DOHH2 (cell line): ENCODE measurements around the gene INPP5F.

Experiments
- H3F3A ChIP-seq: fragments of 200-600 bp; sonication (generic), shearing (Covaris generic); 2 replicates; pipeline ENCODE4 v1.6.0; 2016; ENCODE audit warnings: antibody characterized with exemption, mild to moderate bottlenecking; ENCODE audit not compliant: control insufficient read depth, insufficient read depth
- H3K27ac ChIP-seq: fragments of 200-600 bp; sonication (generic); 2 replicates; pipeline ENCODE4 v1.5.1; 2014; ENCODE audit warnings: low read depth, mild to moderate bottlenecking, low read length, moderate library complexity
- H3K27me3 ChIP-seq: fragments of 200-600 bp; sonication (generic); 2 replicates; pipeline ENCODE4 v1.6.1; 2014; ENCODE audit warnings: mild to moderate bottlenecking, low read length, mixed read lengths; ENCODE audit not compliant: control insufficient read depth
- H3K36me3 ChIP-seq: fragments of 200-600 bp; sonication (generic); 2 replicates; pipeline ENCODE4 v1.6.1; 2014; ENCODE audit warnings: mild to moderate bottlenecking, low read length, moderate library complexity, mixed read lengths; ENCODE audit not compliant: control insufficient read depth
- H3K4me1 ChIP-seq: fragments of 200-600 bp; sonication (generic); 2 replicates; pipeline ENCODE4 v1.6.1; 2014; ENCODE audit warnings: mild to moderate bottlenecking, low read length, mixed read lengths; ENCODE audit not compliant: control insufficient read depth
- H3K4me2 ChIP-seq: fragments of 200-600 bp; sonication (generic); 2 replicates; pipeline ENCODE4 v1.6.0; 2014; ENCODE audit warnings: mild to moderate bottlenecking, low read length, moderate library complexity
- H3K4me3 ChIP-seq: fragments of 200-600 bp; sonication (generic); 2 replicates; pipeline ENCODE4 v1.5.1; 2014; ENCODE audit warnings: mild to moderate bottlenecking, low read length, mixed read lengths
- H3K79me2 ChIP-seq: fragments of 200-600 bp; sonication (generic); 2 replicates; pipeline ENCODE4 v1.6.1; 2014; ENCODE audit warnings: mild to moderate bottlenecking, low read length, mixed read lengths; ENCODE audit not compliant: control insufficient read depth
- H3K9me2 ChIP-seq: fragments of 200-600 bp; sonication (generic); replicated peaks from 2 replicates; pipeline ENCODE4 v1.6.1; 2014; ENCODE audit warnings: mild to moderate bottlenecking, low read length, mixed read lengths; ENCODE audit not compliant: control insufficient read depth
- H3K9me3 ChIP-seq: fragments of 200-600 bp; sonication (generic); 2 replicates; pipeline ENCODE4 v1.6.1; 2014; ENCODE audit warnings: antibody characterized with exemption, low read length, mixed read lengths; ENCODE audit not compliant: control insufficient read depth, insufficient read depth
- H4K20me1 ChIP-seq: fragments of 200-600 bp; sonication (generic); 2 replicates; pipeline ENCODE4 v1.6.0; 2014; ENCODE audit warnings: low read depth, mild to moderate bottlenecking, antibody characterized with exemption, low read length, moderate library complexity; ENCODE audit not compliant: control insufficient read depth, insufficient read depth
- CTCF ChIP-seq: fragments of 200-600 bp; sonication (generic); IDR thresholded peaks from one replicate; pipeline ENCODE4 v1.5.1; 2014; ENCODE audit warnings: antibody characterized with exemption, mild to moderate bottlenecking, low read depth, low read length; ENCODE audit not compliant: poor library complexity, severe bottlenecking
- EZH2phosphoT487 ChIP-seq: fragments of 200-600 bp; sonication (generic); IDR thresholded peaks from 2 replicates; pipeline ENCODE4 v1.6.1; 2017; ENCODE audit warnings: borderline replicate concordance, mild to moderate bottlenecking, antibody characterized with exemption, low read length, moderate library complexity, mixed read lengths

The INPP5F gene

GRCh38 chr10:119806334-119807130 lies 80.7 kb downstream of the INPP5F start:
- no peaks in the 10 kb centered on the region for H3K4me1 ChIP-seq
- H3K4me2 ChIP-seq: no peak overlapping the region
- H3K9me2 ChIP-seq: no peaks in the 10 kb centered on the region
- H3K36me3 ChIP-seq: 0 out of 2 replicates have a peak, but pooled peaks cover 3% of the 10 kb centered on the region
- no peaks in the 10 kb centered on the region for H4K20me1 ChIP-seq
- H3K79me2 ChIP-seq: no peaks in the 10 kb centered on the region
- H3K9me3 ChIP-seq: no peaks in the 10 kb centered on the region
- TF ChIP-seq EZH2phosphoT487 (no peak), CTCF (no peak)
- no peak overlapping the region for H3K27ac ChIP-seq
- no peak overlapping the region for H3K4me3 ChIP-seq
- no peaks in the 10 kb centered on the region for H3F3A ChIP-seq
- no peaks in the 10 kb centered on the region for H3K27me3 ChIP-seq

- TF ChIP-seq EZH2phosphoT487 (no peak), CTCF (no peak)
- 0 out of 2 replicates have a peak, but pooled peaks cover 3% of the 10 kb centered on the region for H3K36me3 ChIP-seq
- no peaks in the 10 kb centered on the region for H3K9me2 ChIP-seq
- no peak overlapping the region for H3K27ac ChIP-seq
- H3K79me2 ChIP-seq: no peaks in the 10 kb centered on the region
- no peak overlapping the region for H3K4me2 ChIP-seq
- no peaks in the 10 kb centered on the region for H3K27me3 ChIP-seq
- H3K9me3 ChIP-seq: no peaks in the 10 kb centered on the region
- H3K4me3 ChIP-seq: no peak overlapping the region
- H4K20me1 ChIP-seq: no peaks in the 10 kb centered on the region
- H3F3A ChIP-seq: no peaks in the 10 kb centered on the region
- H3K4me1 ChIP-seq: peaks cover 11% of the 10 kb centered on the region
Measured at GRCh38 chr10:119807960-119808697, 82.3 kb downstream of the INPP5F start.

GRCh38 chr10:119811122-119811521 lies 85.3 kb downstream of the INPP5F start:
- H3K79me2 ChIP-seq: no peaks in the 10 kb centered on the region
- no peak overlapping the region for H3K4me3 ChIP-seq
- no peak for TF ChIP-seq CTCF
- TF ChIP-seq EZH2phosphoT487: no peak
- H3K27ac ChIP-seq: no peak overlapping the region
- no peaks in the 10 kb centered on the region for H4K20me1 ChIP-seq
- H3K4me2 ChIP-seq: no peak overlapping the region
- H3K36me3 ChIP-seq: no peaks in the 10 kb centered on the region
- no peaks in the 10 kb centered on the region for H3K27me3 ChIP-seq
- H3F3A ChIP-seq: no peaks in the 10 kb centered on the region; the same call in 1 of the 2 replicates
- no peaks in the 10 kb centered on the region for H3K9me3 ChIP-seq
- peaks cover 31% of the 10 kb centered on the region for H3K4me1 ChIP-seq
- no peaks in the 10 kb centered on the region for H3K9me2 ChIP-seq
